DOHH2 (cell line): Measurements from ENCODE around the gene SCN2A.
A peak's percentile ranks its signal among the peaks of the same experiment; 100 is the strongest.

Experiments
- H3F3A ChIP-seq: fragments of 200-600 bp; sonication (generic), shearing (Covaris generic); 2 replicates; pipeline ENCODE4 v1.6.0; 2016; ENCODE audit warnings: antibody characterized with exemption, mild to moderate bottlenecking; ENCODE audit not compliant: control insufficient read depth, insufficient read depth
- H3K27ac ChIP-seq: fragments of 200-600 bp; sonication (generic); 2 replicates; pipeline ENCODE4 v1.5.1; 2014; ENCODE audit warnings: low read depth, mild to moderate bottlenecking, low read length, moderate library complexity
- H3K27me3 ChIP-seq: fragments of 200-600 bp; sonication (generic); 2 replicates; pipeline ENCODE4 v1.6.1; 2014; ENCODE audit warnings: mild to moderate bottlenecking, low read length, mixed read lengths; ENCODE audit not compliant: control insufficient read depth
- H3K36me3 ChIP-seq: fragments of 200-600 bp; sonication (generic); 2 replicates; pipeline ENCODE4 v1.6.1; 2014; ENCODE audit warnings: mild to moderate bottlenecking, low read length, moderate library complexity, mixed read lengths; ENCODE audit not compliant: control insufficient read depth
- H3K4me1 ChIP-seq: fragments of 200-600 bp; sonication (generic); 2 replicates; pipeline ENCODE4 v1.6.1; 2014; ENCODE audit warnings: mild to moderate bottlenecking, low read length, mixed read lengths; ENCODE audit not compliant: control insufficient read depth
- H3K4me2 ChIP-seq: fragments of 200-600 bp; sonication (generic); 2 replicates; pipeline ENCODE4 v1.6.0; 2014; ENCODE audit warnings: mild to moderate bottlenecking, low read length, moderate library complexity
- H3K4me3 ChIP-seq: fragments of 200-600 bp; sonication (generic); 2 replicates; pipeline ENCODE4 v1.5.1; 2014; ENCODE audit warnings: mild to moderate bottlenecking, low read length, mixed read lengths
- H3K79me2 ChIP-seq: fragments of 200-600 bp; sonication (generic); 2 replicates; pipeline ENCODE4 v1.6.1; 2014; ENCODE audit warnings: mild to moderate bottlenecking, low read length, mixed read lengths; ENCODE audit not compliant: control insufficient read depth
- H3K9me2 ChIP-seq: fragments of 200-600 bp; sonication (generic); replicated peaks from 2 replicates; pipeline ENCODE4 v1.6.1; 2014; ENCODE audit warnings: mild to moderate bottlenecking, low read length, mixed read lengths; ENCODE audit not compliant: control insufficient read depth
- H3K9me3 ChIP-seq: fragments of 200-600 bp; sonication (generic); 2 replicates; pipeline ENCODE4 v1.6.1; 2014; ENCODE audit warnings: antibody characterized with exemption, low read length, mixed read lengths; ENCODE audit not compliant: control insufficient read depth, insufficient read depth
- H4K20me1 ChIP-seq: fragments of 200-600 bp; sonication (generic); 2 replicates; pipeline ENCODE4 v1.6.0; 2014; ENCODE audit warnings: low read depth, mild to moderate bottlenecking, antibody characterized with exemption, low read length, moderate library complexity; ENCODE audit not compliant: control insufficient read depth, insufficient read depth
- EZH2phosphoT487 ChIP-seq: fragments of 200-600 bp; sonication (generic); IDR thresholded peaks from 2 replicates; pipeline ENCODE4 v1.6.1; 2017; ENCODE audit warnings: borderline replicate concordance, mild to moderate bottlenecking, antibody characterized with exemption, low read length, moderate library complexity, mixed read lengths
- TF ChIP-seq, protein P1 (sequence below): fragments of 200-600 bp; sonication (generic); IDR thresholded peaks from one replicate; pipeline ENCODE4 v1.5.1; 2014; ENCODE audit warnings: antibody characterized with exemption, mild to moderate bottlenecking, low read depth, low read length; ENCODE audit not compliant: poor library complexity, severe bottlenecking

Gene SCN2A

DNA sequence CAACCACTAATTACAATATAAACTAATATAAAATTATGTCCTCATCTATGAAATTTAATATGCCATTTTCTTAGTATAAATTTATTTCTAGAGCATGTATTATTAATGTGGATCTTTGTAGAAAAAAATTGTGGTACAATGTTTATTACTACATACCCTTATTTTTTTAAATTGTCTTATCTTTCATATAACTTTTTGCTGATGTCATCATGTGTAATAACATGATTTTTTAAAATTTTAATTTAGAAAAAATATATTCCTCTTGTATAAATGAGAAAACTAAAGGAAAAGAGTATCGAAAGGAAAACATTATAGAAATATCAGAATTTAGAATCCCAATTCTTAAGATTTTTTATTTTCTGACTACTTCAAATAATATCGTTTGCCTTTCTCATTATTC, 49.9 kb downstream of the SCN2A start:
- H4K20me1 ChIP-seq, result no peaks in the 10 kb centered on the region

GRCh38 chr2:165293440-165294420, 54.5 kb downstream of the SCN2A start:
- no peaks in the 10 kb centered on the region for H3K4me1 ChIP-seq
- no peaks in the 10 kb centered on the region for H3K9me3 ChIP-seq
- no peak overlapping the region; the same call in 1 of the 2 replicates for H3K4me2 ChIP-seq
- H4K20me1 ChIP-seq, result no peaks in the 10 kb centered on the region
- no peak overlapping the region for H3K27ac ChIP-seq
- no peaks in the 10 kb centered on the region for H3K79me2 ChIP-seq
- H3K36me3 ChIP-seq, result no peaks in the 10 kb centered on the region
- no peak for TF ChIP-seq EZH2phosphoT487
- TF ChIP-seq, protein P1, sequence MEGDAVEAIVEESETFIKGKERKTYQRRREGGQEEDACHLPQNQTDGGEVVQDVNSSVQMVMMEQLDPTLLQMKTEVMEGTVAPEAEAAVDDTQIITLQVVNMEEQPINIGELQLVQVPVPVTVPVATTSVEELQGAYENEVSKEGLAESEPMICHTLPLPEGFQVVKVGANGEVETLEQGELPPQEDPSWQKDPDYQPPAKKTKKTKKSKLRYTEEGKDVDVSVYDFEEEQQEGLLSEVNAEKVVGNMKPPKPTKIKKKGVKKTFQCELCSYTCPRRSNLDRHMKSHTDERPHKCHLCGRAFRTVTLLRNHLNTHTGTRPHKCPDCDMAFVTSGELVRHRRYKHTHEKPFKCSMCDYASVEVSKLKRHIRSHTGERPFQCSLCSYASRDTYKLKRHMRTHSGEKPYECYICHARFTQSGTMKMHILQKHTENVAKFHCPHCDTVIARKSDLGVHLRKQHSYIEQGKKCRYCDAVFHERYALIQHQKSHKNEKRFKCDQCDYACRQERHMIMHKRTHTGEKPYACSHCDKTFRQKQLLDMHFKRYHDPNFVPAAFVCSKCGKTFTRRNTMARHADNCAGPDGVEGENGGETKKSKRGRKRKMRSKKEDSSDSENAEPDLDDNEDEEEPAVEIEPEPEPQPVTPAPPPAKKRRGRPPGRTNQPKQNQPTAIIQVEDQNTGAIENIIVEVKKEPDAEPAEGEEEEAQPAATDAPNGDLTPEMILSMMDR, result peak; percentile 64
- no peaks in the 10 kb centered on the region for H3F3A ChIP-seq
- no peaks in the 10 kb centered on the region for H3K9me2 ChIP-seq
- no peak overlapping the region for H3K4me3 ChIP-seq
- H3K27me3 ChIP-seq, result 0 out of 2 replicates have a peak, but pooled peaks cover 2% of the 10 kb centered on the region

More for the DNA sequence above, 49.9 kb downstream of the SCN2A start:
- Histone ChIP-seq H3K79me2 (no peaks in the 10 kb centered on the region), H3F3A (no peaks in the 10 kb centered on the region), H3K4me2 (no peak overlapping the region), H3K9me3 (no peaks in the 10 kb centered on the region), H3K36me3 (no peaks in the 10 kb centered on the region), H3K4me1 (no peaks in the 10 kb centered on the region), H3K27ac (no peak overlapping the region), H3K9me2 (no peaks in the 10 kb centered on the region), H3K4me3 (no peak overlapping the region), H3K27me3 (peaks cover 5% of the 10 kb centered on the region)
- no peak for TF ChIP-seq EZH2phosphoT487
- TF ChIP-seq, protein P1, result no peak

DNA sequence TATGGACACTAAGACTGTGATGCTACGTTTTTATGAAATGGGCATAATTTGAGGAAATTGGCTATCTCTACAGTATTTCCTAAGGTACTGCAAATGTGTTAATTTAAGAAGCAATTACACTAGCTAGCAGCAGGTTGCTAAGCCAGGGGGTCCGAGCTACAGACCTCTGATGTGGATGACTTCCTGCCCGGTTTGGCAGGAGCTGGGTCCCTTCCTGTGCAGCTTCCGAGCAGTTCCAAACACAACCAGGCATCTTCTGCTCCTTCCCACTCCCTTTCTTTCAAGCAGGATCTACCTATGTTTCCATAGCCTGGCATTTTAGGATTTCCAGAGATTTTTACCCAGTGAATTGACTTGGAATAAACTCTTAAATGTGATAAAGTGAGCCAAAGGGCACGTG, 55.7 kb downstream of the SCN2A start:
- Histone ChIP-seq H3K27me3 (0 out of 2 replicates have a peak, but pooled peaks cover 2% of the 10 kb centered on the region), H3K4me2 (no peak overlapping the region), H3K9me3 (no peaks in the 10 kb centered on the region), H3K4me3 (no peak overlapping the region), H3K4me1 (no peaks in the 10 kb centered on the region), H3K36me3 (no peaks in the 10 kb centered on the region), H3K27ac (no peak overlapping the region), H3K79me2 (no peaks in the 10 kb centered on the region), H4K20me1 (no peaks in the 10 kb centered on the region), H3K9me2 (no peaks in the 10 kb centered on the region), H3F3A (no peaks in the 10 kb centered on the region)
- TF ChIP-seq, protein P1, result no peak
